HG03135 (cell line): ENCODE measurements around the gene ATF7IP.
A peak's percentile ranks its signal among the peaks of the same experiment; 100 is the strongest.
"Not testable (repeated sequence)": the region's sequence is repeated elsewhere in the genome, so short reads cannot be mapped to it uniquely, and the experiment has no call there.

Source experiments
- ATAC-seq: cut with Tn5 transposase; IDR thresholded peaks from one replicate; pipeline ENCODE4 v1.9.1; 2021; ENCODE audit warnings: mild to moderate bottlenecking, moderate library complexity; ENCODE audit not compliant: unreplicated experiment

The ATF7IP gene

DNA sequence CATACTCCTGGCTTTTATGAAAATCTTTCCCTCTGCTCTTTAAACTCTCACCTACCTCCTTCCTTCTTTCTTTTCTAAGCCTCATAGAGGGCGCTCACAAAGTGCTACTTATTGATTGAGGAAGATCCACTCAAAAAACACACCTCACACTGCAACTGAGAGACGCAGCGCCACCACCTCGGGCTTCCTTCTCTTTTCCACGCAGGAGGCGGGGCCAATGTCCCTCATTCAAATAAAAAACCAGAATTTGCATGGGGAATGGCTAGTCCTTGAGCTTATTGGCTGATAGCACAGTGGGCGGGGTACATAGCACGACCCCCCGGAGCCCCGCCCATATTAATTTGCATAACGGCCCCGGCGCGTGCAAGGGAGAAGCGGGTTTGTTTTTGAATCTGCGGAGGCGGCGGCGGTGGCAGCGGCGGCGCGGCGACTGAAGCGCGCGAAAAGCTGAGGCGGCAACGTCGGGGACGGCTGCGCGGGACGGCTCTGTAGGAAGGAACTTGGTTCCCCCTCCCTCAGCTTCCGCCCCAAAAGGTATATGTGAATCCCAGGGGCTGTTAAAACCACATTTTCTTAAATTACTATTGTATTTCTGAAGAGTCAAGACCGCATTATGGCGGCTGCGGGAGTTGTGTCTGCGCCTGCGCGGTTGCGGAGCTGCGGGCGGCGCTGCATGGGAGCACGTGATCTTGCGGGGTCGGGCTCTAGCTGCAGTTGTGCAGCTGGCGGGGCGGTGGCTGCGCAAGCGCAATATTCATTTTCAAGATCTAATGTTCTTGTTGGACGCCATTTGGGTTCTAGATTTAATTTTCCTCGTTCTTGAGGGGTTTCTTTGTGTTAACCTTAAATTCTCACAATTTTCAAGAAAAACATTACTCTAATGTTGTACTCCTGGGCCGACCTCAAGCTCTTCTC, at the start of gene ATF7IP:
Gene ATF7IP (plus strand): TSS at position 389 of the 915 bp plus-strand sequence. CDS start 58,234 bp downstream, outside the sequence.
- ATAC-seq, result peak; percentile 76

DNA sequence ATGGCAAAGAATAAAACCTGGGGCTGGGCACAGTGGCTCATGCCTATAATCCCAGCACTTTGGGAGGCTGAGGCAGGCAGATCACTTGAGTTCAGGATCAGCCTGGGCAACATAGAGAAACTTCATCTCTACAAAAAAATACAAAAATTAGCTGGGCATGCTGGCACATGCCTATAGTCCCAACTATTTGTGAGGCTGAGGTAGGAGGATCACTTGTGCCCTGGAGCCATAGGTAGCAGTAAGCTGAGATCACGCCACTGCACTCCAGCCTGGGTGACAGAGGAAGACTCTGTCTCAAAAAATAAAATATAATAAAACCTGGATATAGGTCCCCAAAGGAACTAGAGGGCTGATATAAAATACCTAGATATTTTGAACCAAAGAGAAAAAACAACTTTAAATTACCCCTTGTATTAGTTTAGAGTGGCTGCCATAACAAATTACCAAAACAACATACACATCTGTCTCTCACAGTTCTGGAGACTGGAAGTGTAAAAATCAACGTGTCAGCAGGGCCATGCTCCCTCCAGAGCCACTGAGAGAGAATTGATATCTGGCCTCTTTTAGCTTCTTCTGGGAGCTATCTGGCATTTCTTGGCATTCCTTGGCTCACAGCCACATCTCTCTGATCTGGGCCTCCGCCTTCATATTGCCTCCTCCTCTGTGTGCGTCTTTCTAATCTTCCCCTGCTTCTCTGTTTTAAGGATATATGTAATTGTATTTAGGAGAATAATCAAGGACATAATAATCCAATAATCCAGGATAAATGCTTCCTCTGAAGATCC, 47.9 kb upstream of the ATF7IP start:
- ATAC-seq, result no peak

DNA sequence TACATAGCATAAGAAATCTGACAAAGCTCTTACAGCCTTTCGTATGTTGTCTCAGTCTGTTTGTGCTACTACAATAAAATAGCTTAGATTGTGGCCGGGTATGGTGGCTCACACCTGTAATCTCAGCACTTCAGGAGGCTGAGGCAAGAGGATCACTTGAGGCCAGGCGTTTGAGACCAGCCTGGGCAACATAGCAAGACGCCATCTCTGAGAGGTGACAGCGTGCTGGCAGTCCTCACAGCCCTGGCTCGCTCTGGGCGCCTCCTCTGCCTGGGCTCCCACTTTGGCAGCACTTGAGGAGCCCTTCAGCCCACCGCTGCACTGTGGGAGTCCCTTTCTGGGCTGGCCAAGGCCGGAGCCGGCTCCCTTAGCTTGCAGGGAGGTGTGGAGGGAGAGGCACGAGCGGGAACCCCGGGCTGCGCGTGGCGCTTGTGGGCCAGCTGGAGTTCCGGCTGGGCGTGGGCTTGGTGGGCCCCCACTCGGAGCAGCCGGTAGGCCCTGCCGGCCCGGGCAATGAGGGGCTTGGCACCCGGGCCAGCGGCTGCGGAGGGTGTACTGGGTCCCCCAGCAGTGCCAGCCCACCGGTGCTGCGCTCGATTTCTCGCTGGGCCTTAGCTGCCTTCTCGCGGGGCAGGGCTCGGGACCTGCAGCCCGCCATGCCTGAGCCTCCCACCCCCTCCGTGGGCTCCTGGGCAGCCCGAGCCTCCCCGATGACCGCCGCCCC, 45.6 kb upstream of the ATF7IP start:
- ATAC-seq, result not testable (repeated sequence)

DNA sequence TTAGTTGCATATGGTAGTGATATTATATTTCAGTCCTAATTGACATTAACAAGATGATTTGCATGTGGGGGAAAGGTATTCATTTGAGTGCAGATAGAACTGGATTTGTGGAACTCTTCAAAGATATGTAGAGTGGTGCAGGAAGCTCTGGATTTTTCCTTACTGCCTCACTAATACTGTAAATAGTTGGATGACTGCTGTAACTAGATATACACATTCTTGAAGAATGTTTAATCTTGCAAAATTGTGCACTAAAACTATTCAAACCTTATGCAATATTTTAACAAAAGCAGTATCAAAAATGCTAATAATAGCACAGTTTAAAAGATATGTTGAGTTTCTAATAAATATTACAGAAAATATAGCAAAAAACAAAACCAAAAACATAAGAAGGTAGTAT, 43.1 kb upstream of the ATF7IP start:
- ATAC-seq, result no peak

- ATAC-seq, result no peak
Measured at GRCh38 chr12:14325716-14326343, 39.7 kb upstream of the ATF7IP start.

GRCh38 chr12:14326699-14327098, 38.8 kb upstream of the ATF7IP start:
- no peak for ATAC-seq

DNA sequence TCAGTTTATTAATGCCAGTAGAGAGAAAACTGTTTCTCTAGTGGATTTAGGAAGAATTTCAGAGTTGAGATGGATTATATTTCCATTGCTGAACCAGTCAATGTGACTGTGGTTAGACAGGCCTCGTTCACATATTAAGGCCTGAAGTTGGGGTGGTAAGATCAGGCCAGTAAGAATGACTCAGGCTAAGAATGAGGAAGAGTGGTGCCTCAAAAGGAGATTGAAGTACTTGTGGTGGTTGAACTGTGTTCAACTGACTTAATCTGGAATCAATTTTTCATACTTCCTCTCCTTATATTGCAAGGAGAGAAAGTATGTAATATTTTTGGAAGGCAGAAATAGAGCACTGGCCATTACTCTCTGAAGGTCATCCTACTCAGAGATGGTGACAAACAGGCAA, 37.8 kb upstream of the ATF7IP start:
- ATAC-seq, result no peak

- no peak for ATAC-seq
Measured at GRCh38 chr12:14332482-14332881, 33.0 kb upstream of the ATF7IP start.

DNA sequence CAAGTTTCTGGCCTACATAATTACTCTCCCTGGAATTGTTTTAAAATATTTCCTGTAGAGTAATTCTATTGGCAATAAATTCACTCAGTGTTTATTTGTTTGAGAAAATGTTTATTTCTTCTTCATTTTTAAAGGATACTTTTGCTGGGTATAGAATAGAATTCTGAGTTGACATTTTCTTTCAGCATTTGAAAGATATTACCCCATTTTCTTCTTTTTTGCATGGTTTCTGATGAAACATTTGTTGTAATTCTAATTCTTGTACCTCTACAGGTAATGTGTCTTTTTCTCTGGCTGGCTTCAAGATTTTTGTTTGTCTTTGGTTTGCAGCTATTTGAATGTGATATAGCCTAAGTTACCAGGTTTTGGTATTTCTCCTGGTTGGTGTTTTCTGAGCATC, 25.1 kb upstream of the ATF7IP start:
- no peak for ATAC-seq

DNA sequence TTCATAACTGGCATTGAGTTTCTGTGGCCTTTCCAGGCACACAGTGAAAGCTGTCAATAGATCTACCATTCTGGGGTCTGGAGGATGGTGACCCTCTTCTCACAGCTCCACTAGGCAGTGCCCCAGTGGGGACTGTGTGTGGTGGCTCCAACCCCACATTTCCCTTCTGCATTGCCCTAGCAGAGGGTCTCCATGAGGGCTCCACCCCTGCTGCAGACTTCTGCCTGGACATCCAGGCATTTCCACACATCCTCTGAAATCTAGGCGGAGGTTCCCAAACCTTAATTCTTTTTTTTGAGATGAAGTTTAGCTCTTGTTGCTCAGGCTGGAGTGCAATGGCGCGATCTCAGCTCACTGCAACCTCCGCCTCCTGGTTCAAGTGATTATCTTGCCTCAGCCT, 14.0 kb upstream of the ATF7IP start:
- not testable (repeated sequence) for ATAC-seq

DNA sequence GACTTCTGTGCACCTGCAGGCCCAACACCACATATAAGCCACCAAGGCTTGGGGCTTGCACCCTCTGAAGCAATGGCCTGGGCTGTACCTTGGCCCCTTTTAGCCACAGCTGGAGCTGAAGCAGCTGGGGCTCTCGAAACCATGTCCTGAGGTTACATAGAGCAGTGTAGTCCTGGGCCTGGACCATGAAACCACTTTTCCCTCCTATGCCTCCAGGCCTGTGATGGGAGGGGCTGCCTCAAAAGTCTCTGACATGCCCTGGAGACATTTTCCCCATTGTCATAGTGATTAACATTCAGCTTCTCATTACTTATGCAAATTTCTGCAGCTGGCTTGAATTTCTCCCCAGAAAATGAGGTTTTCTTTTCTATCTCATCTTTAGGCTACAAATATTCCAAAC, 13.4 kb upstream of the ATF7IP start:
- not testable (repeated sequence) for ATAC-seq

DNA sequence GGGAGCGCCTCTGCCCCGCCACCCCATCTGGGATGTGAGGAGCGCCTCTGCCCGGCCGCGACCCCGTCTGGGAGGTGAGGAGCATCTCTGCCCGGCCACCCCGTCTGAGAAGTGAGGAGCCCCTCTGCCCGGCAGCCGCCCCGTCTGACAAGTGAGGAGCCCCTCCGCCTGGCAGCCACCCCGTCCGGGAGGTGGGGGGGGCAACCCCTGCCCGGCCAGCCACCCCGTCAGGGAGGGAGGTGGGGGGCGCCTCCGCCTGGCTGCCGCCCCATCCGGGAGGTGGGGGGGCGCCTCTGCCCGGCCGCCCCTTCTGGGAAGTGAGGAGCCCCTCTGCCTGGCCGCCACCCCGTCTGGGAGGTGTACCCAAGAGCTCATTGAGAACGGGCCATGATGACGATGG, 10.8 kb upstream of the ATF7IP start:
- not testable (repeated sequence) for ATAC-seq

DNA sequence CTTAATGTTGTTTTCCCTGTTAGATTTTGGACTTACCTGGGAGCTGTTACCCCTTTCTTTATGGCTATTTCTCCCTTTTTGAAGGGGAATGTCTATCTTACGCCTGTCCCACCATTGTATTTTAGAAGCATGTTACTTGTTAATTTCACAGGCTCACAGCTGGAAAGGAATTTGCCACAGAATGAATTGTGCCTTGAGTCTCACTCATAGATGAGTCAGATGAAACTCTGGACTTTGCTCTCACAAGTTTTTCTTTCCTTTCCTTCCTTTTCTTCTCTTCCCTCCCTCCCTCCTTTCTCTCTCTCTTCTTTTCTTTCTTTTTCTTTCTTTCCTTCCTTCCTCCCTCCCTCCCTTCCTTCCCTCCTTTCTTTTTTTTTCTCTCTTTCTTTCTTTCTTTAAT, 9.3 kb upstream of the ATF7IP start:
- ATAC-seq, result no peak

GRCh38 chr12:14357486-14357885, 8.0 kb upstream of the ATF7IP start:
- no peak for ATAC-seq

- ATAC-seq, result peak; percentile 26
Measured at GRCh38 chr12:14362352-14362751, 3.1 kb upstream of the ATF7IP start.

GRCh38 chr12:14364583-14365271, 755 bp upstream of the ATF7IP start:
- no peak for ATAC-seq

DNA sequence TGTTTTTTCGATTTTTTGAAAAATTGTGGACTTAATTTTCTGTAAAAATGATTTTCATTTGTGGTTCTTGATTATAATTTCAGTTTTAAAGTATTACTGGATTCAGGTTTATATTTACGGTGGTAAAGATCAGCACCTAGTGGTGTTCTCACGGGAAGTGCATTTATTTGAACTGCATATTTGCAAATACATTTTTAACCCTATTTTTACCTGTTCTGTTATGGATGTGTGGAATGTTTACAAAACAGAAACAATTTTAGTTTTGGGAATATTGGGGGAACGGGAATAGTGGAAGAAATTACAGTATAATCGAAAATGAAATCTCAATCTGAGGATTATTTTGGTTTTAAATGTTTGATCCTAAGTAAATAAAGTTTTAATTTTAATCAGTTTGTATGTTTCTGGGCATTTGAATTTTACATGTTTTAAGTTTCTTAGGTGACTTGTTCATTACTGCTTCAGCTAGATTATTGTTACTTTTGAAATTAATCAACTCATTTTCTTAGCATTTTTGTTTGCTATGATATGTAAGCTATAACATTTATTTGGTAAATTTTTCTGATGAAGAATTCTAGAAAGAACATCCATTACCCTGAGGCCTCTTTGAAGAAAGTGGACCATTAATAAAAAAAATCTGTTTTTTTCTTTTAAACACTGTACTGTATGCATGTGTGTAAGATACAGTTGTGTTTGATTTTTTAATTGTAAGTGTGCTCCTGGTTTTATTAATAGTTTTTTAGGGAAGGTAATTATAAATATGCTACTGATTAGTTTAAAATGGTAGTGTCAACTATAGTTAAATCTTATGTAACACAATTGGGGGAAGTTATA, 942 bp downstream of the ATF7IP start:
- ATAC-seq, result no peak

DNA sequence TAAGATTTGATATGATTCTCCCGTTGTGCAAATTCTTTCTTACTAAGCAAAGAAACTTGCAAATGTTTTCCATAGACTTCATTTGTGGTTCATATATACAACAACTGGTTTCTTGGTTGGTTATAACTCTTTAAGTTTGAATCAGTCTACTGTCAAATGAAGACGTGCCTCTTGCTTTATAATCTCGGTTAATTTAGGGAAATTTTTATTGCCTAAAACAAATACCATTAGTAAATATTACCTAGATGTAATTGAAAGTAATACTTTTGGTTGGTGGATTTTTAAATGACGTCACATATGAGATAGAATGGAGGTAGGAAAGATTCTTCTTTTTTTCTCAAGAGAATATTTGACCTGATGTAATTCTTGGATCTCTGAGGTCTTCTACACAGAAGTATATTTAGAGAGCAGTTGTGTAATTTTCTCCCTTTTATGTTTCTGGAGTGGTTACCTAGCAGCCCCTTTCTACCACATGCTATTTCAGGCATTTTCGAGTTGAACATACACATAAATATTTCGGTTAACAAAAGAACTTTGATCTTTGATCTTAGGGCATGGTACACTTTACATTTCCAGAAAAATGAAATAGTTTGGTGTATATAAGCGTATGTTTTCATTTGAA, 1.7 kb downstream of the ATF7IP start:
- peak; percentile 38 for ATAC-seq

- ATAC-seq, result no peak
Measured at GRCh38 chr12:14369311-14369710, 3.8 kb downstream of the ATF7IP start.
